ENCODE results near the gene LHFPL6. TPM values are rescaled to one million over a fixed set of nuclear protein-coding genes. Genes with fewer than 3 reads are reported as not detected.

LHFPL6 gene
- total RNA-seq, 1 donor from 2014 or later, result 38.5 TPM

GRCh38 chr13:39461685-39462266, 141.2 kb downstream of the LHFPL6 start:
- H3K27ac Mint-ChIP-seq (ENCODE audit: unreplicated experiment), result no peak overlapping the region
- H3K9me3 Mint-ChIP-seq (ENCODE audit: unreplicated experiment), result no peaks in the 10 kb centered on the region
- no peak for DNase-seq (ENCODE audit: low spot score)
- no peak overlapping the region for H3K4me3 Mint-ChIP-seq (ENCODE audit: unreplicated experiment)
- H3K36me3 Mint-ChIP-seq (ENCODE audit: low read depth, unreplicated experiment), result no peaks in the 10 kb centered on the region
- TF ChIP-seq CTCF (IDR thresholded peaks at IDR 0.05; ENCODE audit: unreplicated experiment), result no peak
- H3K4me1 Mint-ChIP-seq (ENCODE audit: unreplicated experiment), result peaks cover 16% of the 10 kb centered on the region
- no peaks in the 10 kb centered on the region for H3K27me3 Mint-ChIP-seq (ENCODE audit: unreplicated experiment)

GRCh38 chr13:39457274-39457673, 145.7 kb downstream of the LHFPL6 start:
- Mint-ChIP-seq H3K27ac (ENCODE audit: unreplicated experiment) (no peak overlapping the region), H3K4me3 (ENCODE audit: unreplicated experiment) (no peak overlapping the region), H3K4me1 (ENCODE audit: unreplicated experiment) (peaks cover 41% of the 10 kb centered on the region), H3K9me3 (ENCODE audit: unreplicated experiment) (no peaks in the 10 kb centered on the region), H3K36me3 (ENCODE audit: low read depth, unreplicated experiment) (no peaks in the 10 kb centered on the region), H3K27me3 (ENCODE audit: unreplicated experiment) (no peaks in the 10 kb centered on the region)
- no peak for TF ChIP-seq CTCF (IDR thresholded peaks at IDR 0.05; ENCODE audit: unreplicated experiment)
- no peak for DNase-seq (ENCODE audit: low spot score)

- H3K4me1 Mint-ChIP-seq (ENCODE audit: unreplicated experiment), result peaks cover 47% of the 10 kb centered on the region
- no peak for DNase-seq (ENCODE audit: low spot score)
Measured at GRCh38 chr13:39455521-39456175, 147.3 kb downstream of the LHFPL6 start.

GRCh38 chr13:39452834-39453233, 150.2 kb downstream of the LHFPL6 start:
- Mint-ChIP-seq H3K27ac (ENCODE audit: unreplicated experiment) (peak overlapping the region; percentile 85), H3K4me1 (ENCODE audit: unreplicated experiment) (peaks cover 36% of the 10 kb centered on the region), H3K9me3 (ENCODE audit: unreplicated experiment) (no peaks in the 10 kb centered on the region), H3K36me3 (ENCODE audit: low read depth, unreplicated experiment) (no peaks in the 10 kb centered on the region), H3K4me3 (ENCODE audit: unreplicated experiment) (no peak overlapping the region), H3K27me3 (ENCODE audit: unreplicated experiment) (no peaks in the 10 kb centered on the region)
- TF ChIP-seq CTCF (IDR thresholded peaks at IDR 0.05; ENCODE audit: unreplicated experiment), result no peak
- no peak for DNase-seq (ENCODE audit: low spot score)

More at GRCh38 chr13:39455521-39456175, 147.3 kb downstream of the LHFPL6 start:
- no peaks in the 10 kb centered on the region for H3K36me3 Mint-ChIP-seq (ENCODE audit: low read depth, unreplicated experiment)
- H3K27ac Mint-ChIP-seq (ENCODE audit: unreplicated experiment), result peak overlapping the region; percentile 95
- H3K9me3 Mint-ChIP-seq (ENCODE audit: unreplicated experiment), result no peaks in the 10 kb centered on the region
- no peak for TF ChIP-seq CTCF (IDR thresholded peaks at IDR 0.05; ENCODE audit: unreplicated experiment)
- H3K4me3 Mint-ChIP-seq (ENCODE audit: unreplicated experiment), result no peak overlapping the region
- H3K27me3 Mint-ChIP-seq (ENCODE audit: unreplicated experiment), result no peaks in the 10 kb centered on the region

- Mint-ChIP-seq H3K36me3 (ENCODE audit: low read depth, unreplicated experiment) (no peaks in the 10 kb centered on the region), H3K4me1 (ENCODE audit: unreplicated experiment) (peaks cover 36% of the 10 kb centered on the region), H3K9me3 (ENCODE audit: unreplicated experiment) (no peaks in the 10 kb centered on the region), H3K27ac (ENCODE audit: unreplicated experiment) (peak overlapping the region; percentile 85), H3K4me3 (ENCODE audit: unreplicated experiment) (no peak overlapping the region), H3K27me3 (ENCODE audit: unreplicated experiment) (peaks cover 2% of the 10 kb centered on the region)
- no peak for DNase-seq (ENCODE audit: low spot score)
- no peak for TF ChIP-seq CTCF (IDR thresholded peaks at IDR 0.05; ENCODE audit: unreplicated experiment)
Measured at GRCh38 chr13:39452417-39452816, 150.6 kb downstream of the LHFPL6 start.
